Posterior cingulate gyrus (tissue), 11 donors: ENCODE measurements around the gene NHERF1.

ENCODE experiments used
- DNase-seq, 10 donors: peaks; one replicate each; pipeline versions ENCODE4 v3.0.0 to v3.0.0-alpha.2; 2020 to 2021; ENCODE audit warnings: mixed read lengths in 3 of 10
- intact Hi-C: fragments of 100-400 bp; cut with DNase I; formaldehyde crosslinking; loops from one replicate; pipeline ENCODE4 v1.15.1; 2023

NHERF1 gene

GRCh38 chr17:74763565-74764387, 15.3 kb downstream of the NHERF1 start:
- intact Hi-C loops = loop anchor here (2.0 kb wide), 1 partner anchor 13 kb away; no protein-coding TSS in a partner anchor
- DNase-seq = peak in 2 of 10 donors; percentile 33 to 84

GRCh38 chr17:74764751-74765286, 16.4 kb downstream of the NHERF1 start:
- intact Hi-C loops = loop anchor here (2.0 kb wide), 1 partner anchor 14 kb away; no protein-coding TSS in a partner anchor
- DNase-seq = peak in 1 of 10 donors; percentile 72

GRCh38 chr17:74766413-74766812, 18.0 kb downstream of the NHERF1 start:
- DNase-seq = no peak
- intact Hi-C loops = no loop called here

GRCh38 chr17:74767111-74767516, 18.7 kb downstream of the NHERF1 start:
- DNase-seq = peak; percentile 77 to 98 (median 86)
- intact Hi-C loops = no loop called here

- intact Hi-C loops = no loop called here
- DNase-seq = peak in 7 of 10 donors; percentile 45 to 90 (median 65)
Observed at GRCh38 chr17:74768069-74768762, 19.8 kb downstream of the NHERF1 start.

GRCh38 chr17:74768763-74769114, 20.3 kb downstream of the NHERF1 start:
- no peak for DNase-seq

GRCh38 chr17:74769266-74769855, 20.9 kb downstream of the NHERF1 start:
- intact Hi-C loops = no loop called here
- DNase-seq = no peak

More at GRCh38 chr17:74768763-74769114, 20.3 kb downstream of the NHERF1 start:
- intact Hi-C loops = no loop called here

- intact Hi-C loops = loop anchor here (1.0 kb wide), 1 partner anchor 26 kb away; no protein-coding TSS in a partner anchor
- DNase-seq = no peak
Observed at GRCh38 chr17:74769856-74770497, 21.5 kb downstream of the NHERF1 start.

- peak; percentile 51 to 94 (median 68) for DNase-seq
- intact Hi-C loops = loop anchor here (1.0 kb wide), 1 partner anchor 26 kb away; no protein-coding TSS in a partner anchor
Observed at GRCh38 chr17:74770498-74771318, 22.3 kb downstream of the NHERF1 start.

- DNase-seq = peak in 1 of 10 donors; percentile 70
- intact Hi-C loops = no loop called here
Observed at GRCh38 chr17:74771319-74771914, 23.0 kb downstream of the NHERF1 start.

- peak in 1 of 10 donors; percentile 71 for DNase-seq
- intact Hi-C loops = no loop called here
Observed at GRCh38 chr17:74772053-74772452, 23.6 kb downstream of the NHERF1 start.

GRCh38 chr17:74773414-74773813, 25.0 kb downstream of the NHERF1 start:
- DNase-seq = no peak
- intact Hi-C loops = no loop called here

GRCh38 chr17:74773871-74774286, 25.5 kb downstream of the NHERF1 start:
- intact Hi-C loops = no loop called here

GRCh38 chr17:74775409-74776043, 27.1 kb downstream of the NHERF1 start:
- intact Hi-C loops = no loop called here
- DNase-seq = no peak

More at GRCh38 chr17:74773871-74774286, 25.5 kb downstream of the NHERF1 start:
- no peak for DNase-seq

- intact Hi-C loops = no loop called here
Observed at GRCh38 chr17:74776044-74776962, 27.9 kb downstream of the NHERF1 start, which contains the start of gene NAT9. TSS of gene NAT9 (minus strand) at chr17:74776345. CDS start at chr17:74775698, 647 bp downstream.

GRCh38 chr17:74776990-74777389, 28.6 kb downstream of the NHERF1 start:
- intact Hi-C loops = no loop called here
- DNase-seq = no peak

More at GRCh38 chr17:74776044-74776962, 27.9 kb downstream of the NHERF1 start, which contains the start of gene NAT9:
- DNase-seq = peak; percentile 91 to 99 (median 94)

- intact Hi-C loops = no loop called here
- DNase-seq = no peak
Observed at GRCh38 chr17:74777901-74778515, 29.6 kb downstream of the NHERF1 start.
